Transverse colon (tissue), 4 donors: ENCODE results near the gene TXNRD1. TPM values are rescaled to one million over a fixed set of nuclear protein-coding genes. Genes with fewer than 3 reads are reported as not detected.

Experiments
- DNase-seq: peaks from one replicate; pipeline ENCODE4 v3.0.0-alpha.2; 2019
- H3K27ac ChIP-seq, 4 donors: fragments of 200-600 bp; sonication (generic); 2 replicates each; pipeline ENCODE4 v1.5.1; 2016 to 2018; ENCODE audit warnings: inconsistent platforms in 4 of 4
- H3K27me3 ChIP-seq: fragments of 200-600 bp; sonication (generic); 2 replicates; pipeline ENCODE4 v1.5.1; 2017; ENCODE audit warnings: inconsistent platforms
- H3K36me3 ChIP-seq, 4 donors: fragments of 200-600 bp; sonication (generic); 2 replicates each; pipeline ENCODE4 v1.5.1; 2017 to 2019; ENCODE audit warnings: inconsistent platforms in 4 of 4
- H3K4me1 ChIP-seq, 4 donors: fragments of 200-600 bp; sonication (generic); 2 replicates each; pipeline ENCODE4 v1.5.1; 2017 to 2020; ENCODE audit warnings: inconsistent platforms in 4 of 4
- H3K4me3 ChIP-seq, 4 donors: fragments of 200-600 bp; sonication (generic); 1 replicate in 1 of 4; 2 replicates in 3 of 4; pipeline versions ENCODE4 v1.5.1 to v1.6.1; 2017 to 2019; ENCODE audit warnings: inconsistent platforms in 4 of 4
- H3K9me3 ChIP-seq, 2 donors: fragments of 200-600 bp; sonication (generic); 2 replicates each; pipeline ENCODE4 v1.5.1; 2017 to 2019; ENCODE audit warnings: inconsistent platforms in 2 of 2
- CTCF ChIP-seq, 5 experiments: fragments of 200-600 bp in 3 of 5; fragments of 450-650 bp in 2 of 5; sonication (generic) in 3 of 5; IDR thresholded peaks; 1 replicate in 2 of 5; 2 replicates in 3 of 5; pipeline ENCODE4 v1.5.1; 2016 to 2017; ENCODE audit warnings: antibody characterized with exemption in 5 of 5, inconsistent platforms in 3 of 5, mild to moderate bottlenecking in 2 of 5, moderate library complexity in 1 of 5
- EP300 ChIP-seq: sonication (generic); formaldehyde crosslinking; IDR thresholded peaks from one replicate; pipeline ENCODE4 v1.6.1; 2017; ENCODE audit warnings: antibody characterized with exemption, low read depth
- POLR2A ChIP-seq: fragments of 450-650 bp; IDR thresholded peaks from one replicate; pipeline ENCODE4 v1.6.1; 2016; ENCODE audit warnings: antibody characterized with exemption, mild to moderate bottlenecking, moderate library complexity
- POLR2AphosphoS5 ChIP-seq, 3 donors: sonication (generic); formaldehyde crosslinking; IDR thresholded peaks; one replicate each; pipeline ENCODE4 v1.6.1; 2016; ENCODE audit warnings: antibody characterized with exemption in 3 of 3
- WGBS, 2 donors: methylation state at CpG; one replicate each; pipeline ENCODE4 v1.1.5; 2018; ENCODE audit warnings: low coverage in 1 of 2; 5-methylcytosine and 5-hydroxymethylcytosine counted together
- in situ Hi-C, 4 donors: fragments of 200-750 bp; cut with MboI; loops; one replicate each; pipeline versions ENCODE4 v1.15.0 to v1.15.1; 2017; ENCODE audit warnings: low sequenced_read_pairs in 3 of 4, low pct_ligation_motif_present in 1 of 4, low pct_unique_long_range_greater_than_20kb in 1 of 4
- intact Hi-C: fragments of 100-400 bp; cut with DNase I; formaldehyde crosslinking; loops from one replicate; pipeline ENCODE4 v1.15.1; 2023; ENCODE audit warnings: low total_unique reads
- total RNA-seq, 4 donors: library from RNA; depleted of rRNA; stranded (reverse); fragments of >200 nt; gene quantifications; one replicate each; pipeline ENCODE4 v1.1.0, GENCODE V29; 2016

The TXNRD1 gene
- total RNA-seq, 4 donors from 2014 or later, result 72.9 to 127 (median 122) TPM

- intact Hi-C loops (no loop called here), in situ Hi-C loops (no loop called here)
- Histone ChIP-seq H3K36me3 (no peaks in the 10 kb centered on the region), H3K27me3 (no peaks in the 10 kb centered on the region), H3K9me3 (peaks cover 0 to 37% of the 10 kb centered on the region in 2 donors), H3K4me1 (no peaks in the 10 kb centered on the region), H3K27ac (no peak overlapping the region), H3K4me3 (no peak overlapping the region)
- 94 to 96% methylated on average over 5 to 6 of the region's 6 CpGs for WGBS, 2 donors
- no peak for DNase-seq
- TF ChIP-seq POLR2AphosphoS5 (IDR thresholded peaks at IDR 0.05), result no peak
- TF ChIP-seq EP300, result no peak
- no peak for TF ChIP-seq POLR2A
- TF ChIP-seq CTCF (IDR thresholded peaks at IDR 0.05), result no peak
Measured at GRCh38 chr12:104232609-104233280, 17.2 kb downstream of the TXNRD1 start.

GRCh38 chr12:104234926-104235499 is 19.4 kb downstream of the TXNRD1 start:
- intact Hi-C loops, result no loop called here

GRCh38 chr12:104237930-104238329 is 22.4 kb downstream of the TXNRD1 start:
- no peak for DNase-seq
- Histone ChIP-seq H3K27me3 (no peaks in the 10 kb centered on the region), H3K4me1 (no peaks in the 10 kb centered on the region), H3K36me3 (no peaks in the 10 kb centered on the region), H3K9me3 (peaks cover 0 to 25% of the 10 kb centered on the region in 2 donors), H3K4me3 (no peak overlapping the region), H3K27ac (no peak overlapping the region)
- in situ Hi-C loops (no loop called here), intact Hi-C loops (no loop called here)
- 85 to 90% methylated on average over 4 to 8 of the region's 8 CpGs for WGBS, 2 donors
- TF ChIP-seq CTCF (IDR thresholded peaks at IDR 0.05) (no peak), EP300 (no peak), POLR2AphosphoS5 (IDR thresholded peaks at IDR 0.05) (no peak), POLR2A (no peak)

More at GRCh38 chr12:104234926-104235499, 19.4 kb downstream of the TXNRD1 start:
- TF ChIP-seq EP300 (no peak), POLR2A (no peak)
- WGBS, 2 donors, result 97 to 98% methylated on average over 6 to 7 of the region's 7 CpGs
- in situ Hi-C loops, result no loop called here
- no peak for DNase-seq
- Histone ChIP-seq H3K36me3 (no peaks in the 10 kb centered on the region), H3K4me3 (no peak overlapping the region), H3K9me3 (peaks cover 0 to 37% of the 10 kb centered on the region in 2 donors), H3K27me3 (no peaks in the 10 kb centered on the region), H3K4me1 (no peaks in the 10 kb centered on the region), H3K27ac (no peak overlapping the region)

- in situ Hi-C loops, result no loop called here
- Histone ChIP-seq H3K36me3 (no peaks in the 10 kb centered on the region), H3K4me3 (no peak overlapping the region), H3K9me3 (no peaks in the 10 kb centered on the region), H3K27me3 (no peaks in the 10 kb centered on the region), H3K27ac (no peak overlapping the region), H3K4me1 (no peaks in the 10 kb centered on the region)
- WGBS, 2 donors, result 69 to 81% methylated on average over 2 to 3 of the region's 3 CpGs
- DNase-seq, result no peak
- TF ChIP-seq POLR2A (no peak), CTCF (IDR thresholded peaks at IDR 0.05) (no peak), EP300 (no peak), POLR2AphosphoS5 (IDR thresholded peaks at IDR 0.05) (no peak)
- intact Hi-C loops, result no loop called here
Measured at GRCh38 chr12:104242546-104243206, 27.1 kb downstream of the TXNRD1 start.
